K562 (cell line): ENCODE measurements around the gene PSMD2. TPM values are rescaled to one million over a fixed set of nuclear protein-coding genes. Genes with fewer than 3 reads are reported as not detected.

Experiments
- ATAC-seq: fragments of 200-7000 bp; cut with Tn5 transposase; 3 replicates; pipeline ENCODE4 v1.9.1; 2020; ENCODE audit warnings: moderate library complexity
- BruUV-seq: library from RNA; stranded (reverse); fragments of 400-500 nt; replicated peaks from 2 replicates; lab custom pipeline; 2021; lab: Mats Ljungman, UMichigan
- CTCF ChIA-PET: fragments of 300-600 bp; formaldehyde crosslinking; extraction: SDS; loops from one replicate; lab custom pipeline; 2021; ENCODE audit warnings: low intra/inter-chr PET ratio; lab: Yijun Ruan, JAX
- POLR2A ChIA-PET: fragments of 300-600, 350-650 bp; sonication (Branson Sonifier 250); formaldehyde crosslinking; extraction: SDS; loops from one replicate; lab custom pipeline; 2021; ENCODE audit warnings: antibody characterized with exemption, inconsistent platforms; lab: Yijun Ruan, JAX
- DNase-seq, 4 experiments: peaks; one replicate each; pipeline versions ENCODE4 v3.0.0 to v3.0.0-alpha.2; 2011 to 2018; ENCODE audit warnings: low spot score in 3 of 4, mixed read lengths in 3 of 4; ENCODE audit errors: extremely low read depth in 1 of 4
- FAIRE-seq: peaks from 2 replicates; lab custom pipeline; 2011; peaks lifted over from hg19 to GRCh38; lab: Jason Lieb, UNC
- H2AFZ ChIP-seq: 2 replicates; pipeline ENCODE4 v1.6.0; 2011; ENCODE audit warnings: low read depth, low read length, control low read depth, inconsistent platforms
- H3K27ac ChIP-seq: fragments of 200-600 bp; 3 replicates; pipeline ENCODE4 v1.8.0; 2011; ENCODE audit warnings: low read depth, mild to moderate bottlenecking, control low read depth, inconsistent platforms, low read length, moderate library complexity, mixed read lengths; ENCODE audit errors: extremely low read depth
- H3K27me3 ChIP-seq, 2 experiments: fragments of 300-600 bp in 1 of 2; 2 replicates in 1 of 2; 3 replicates in 1 of 2; pipeline versions ENCODE4 v1.6.0 to v1.8.0; 2011; ENCODE audit warnings: inconsistent platforms in 2 of 2, low read length in 2 of 2, mild to moderate bottlenecking in 1 of 2, mixed read lengths in 1 of 2, moderate library complexity in 1 of 2; ENCODE audit not compliant: control insufficient read depth in 2 of 2, insufficient read depth in 2 of 2
- H3K36me3 ChIP-seq: fragments of 300-600 bp; 3 replicates; pipeline ENCODE4 v1.8.0; 2011; ENCODE audit warnings: mild to moderate bottlenecking, low read length, inconsistent platforms; ENCODE audit not compliant: control insufficient read depth, insufficient read depth
- H3K4me1 ChIP-seq, 2 experiments: fragments of 200-600 bp in 1 of 2; replicated peaks in 1 of 2; 2 replicates in 1 of 2; 3 replicates in 1 of 2; pipeline versions ENCODE4 v1.5.1 to v1.8.0; 2011; ENCODE audit warnings: inconsistent platforms in 2 of 2, low read length in 2 of 2, mild to moderate bottlenecking in 1 of 2, mixed read lengths in 1 of 2, moderate library complexity in 1 of 2; ENCODE audit not compliant: control insufficient read depth in 2 of 2, insufficient read depth in 2 of 2
- H3K4me2 ChIP-seq: 2 replicates; pipeline ENCODE4 v1.6.1; 2011; ENCODE audit warnings: low read length, control low read depth, inconsistent platforms, mixed read lengths; ENCODE audit not compliant: insufficient read depth
- H3K4me3 ChIP-seq: fragments of 200-600 bp; sonication (generic), shearing (Covaris generic); 2 replicates; pipeline ENCODE4 v1.5.1; 2016; ENCODE audit warnings: control low read depth, inconsistent platforms
- H3K79me2 ChIP-seq: fragments of 200-600 bp; 3 replicates; pipeline ENCODE4 v1.8.0; 2011; ENCODE audit warnings: low read length, inconsistent platforms; ENCODE audit not compliant: control insufficient read depth, insufficient read depth
- H3K9ac ChIP-seq, 2 experiments: 2 replicates each; pipeline versions ENCODE4 v1.6.0 to v1.6.1; 2011; ENCODE audit warnings: low read depth in 2 of 2, low read length in 2 of 2, control low read depth in 1 of 2, inconsistent platforms in 1 of 2, mild to moderate bottlenecking in 1 of 2, mixed read lengths in 1 of 2; ENCODE audit not compliant: insufficient read depth in 1 of 2
- H3K9me1 ChIP-seq: one replicate; pipeline ENCODE4 v1.6.0; 2011; ENCODE audit warnings: inconsistent platforms, mild to moderate bottlenecking, low read length, moderate library complexity; ENCODE audit not compliant: control insufficient read depth, insufficient read depth
- H3K9me3 ChIP-seq: replicated peaks from 2 replicates; pipeline ENCODE4 v1.5.1; 2011; ENCODE audit warnings: low read depth, low read length, inconsistent platforms; ENCODE audit not compliant: control insufficient read depth, insufficient read depth
- H4K20me1 ChIP-seq: replicated peaks from 2 replicates; pipeline ENCODE4 v1.6.1; 2011; ENCODE audit warnings: low read length, inconsistent platforms, mixed read lengths; ENCODE audit not compliant: control insufficient read depth, insufficient read depth
- ZNF431 ChIP-seq: sonication (generic); formaldehyde crosslinking; IDR thresholded peaks from 2 replicates; pipeline ENCODE4 v1.8.0; 2022; ENCODE audit warnings: mild to moderate bottlenecking, missing genetic modification reagents
- WGBS: fragments of 100-300 bp; shearing (Covaris generic); methylation state at CpG from one replicate; pipeline ENCODE4 v1.1.6; 2016; ENCODE audit warnings: low coverage, mixed read lengths; ENCODE audit not compliant: insufficient coverage; ENCODE audit errors: missing lambda C conversion rate; 5-methylcytosine and 5-hydroxymethylcytosine counted together
- in situ Hi-C: fragments of 300-500 bp; cut with MboI; formaldehyde crosslinking; loops from 4 replicates; pipeline ENCODE4 v1.15.0; 2018; ENCODE audit warnings: inconsistent platforms, mixed read lengths
- intact Hi-C: fragments of 100-400 bp; cut with micrococcal nuclease; formaldehyde crosslinking; loops from 2 replicates; pipeline ENCODE4 v1.14.2; 2022
- polyA plus RNA-seq, 8 experiments: library from polyadenylated mRNA; depleted of rRNA in 4 of 8; stranded (reverse) in 5 of 8; unstranded in 3 of 8; fragments of >200 nt; fragmentation: Nextera tagmentation in 2 of 8; fragmentation: Illumina TruSeq in 1 of 8; extraction: Ambion mirVana in 2 of 8; extraction: Trizol in 1 of 8; gene quantifications; 2 replicates each; pipeline versions ENCODE4 v1.2.1 to v1.2.3, GENCODE V29; 2011 to 2014; ENCODE audit warnings: inconsistent platforms in 1 of 8, missing spikeins in 1 of 8
- total RNA-seq, 7 experiments: library from RNA; depleted of rRNA in 6 of 7; stranded (reverse); fragments of >200 nt in 6 of 7; fragmentation: Illumina TruSeq in 2 of 7; extraction: Trizol in 2 of 7; gene quantifications; 2 replicates each; pipeline versions ENCODE4 v1.2.1 to v1.2.3, GENCODE V29; 2011 to 2021; ENCODE audit warnings: low replicate concordance in 1 of 7
- TF ChIP-seq, protein P1 (sequence below): sonication (generic); formaldehyde crosslinking; IDR thresholded peaks from 2 replicates; pipeline ENCODE4 v1.8.0; 2023; ENCODE audit warnings: mild to moderate bottlenecking, missing genetic modification reagents

The PSMD2 gene
- total and polyA plus RNA-seq, 9 of the 15 experiments (the other 6 are each of a cell fraction or from before 2014, with no cell fraction given), result 152 to 484 (median 295) TPM

- BruUV-seq, result no TSS peak
- 100% methylated on average over 4 of the region's 4 CpGs for WGBS
- no peak for DNase-seq
- 0 out of 2 replicates have a peak, but pooled peaks cover 5% of the 10 kb centered on the region for H4K20me1 ChIP-seq
- in situ Hi-C loops, result no loop called here
- H2AFZ ChIP-seq, result no peak overlapping the region
- peaks cover 6% of the 10 kb centered on the region; the same call in 2 of the 3 replicates for H3K79me2 ChIP-seq
- peaks cover 81% of the 10 kb centered on the region for H3K36me3 ChIP-seq
- H3K4me2 ChIP-seq, result no peak overlapping the region
- CTCF ChIA-PET, result no interaction called here
- H3K9ac ChIP-seq, result no peak overlapping the region
- POLR2A ChIA-PET, result interaction anchor here (1.0 to 1.3 kb wide), 2 partner anchors 10 to 11 kb away, joined by 3 to 6 read pairs; no protein-coding TSS in a partner anchor
- FAIRE-seq, result no peak
- intact Hi-C loops, result no loop called here
- no peak overlapping the region for H3K27ac ChIP-seq
- no peaks in the 10 kb centered on the region for H3K9me3 ChIP-seq
- no peaks in the 10 kb centered on the region for H3K27me3 ChIP-seq
- H3K9me1 ChIP-seq, result no peaks in the 10 kb centered on the region
- no peaks in the 10 kb centered on the region; a peak in 1 of 5 replicates for H3K4me1 ChIP-seq
- TF ChIP-seq ZNF431 (CRISPR knock-in tag), result no peak
- TF ChIP-seq, protein P1, sequence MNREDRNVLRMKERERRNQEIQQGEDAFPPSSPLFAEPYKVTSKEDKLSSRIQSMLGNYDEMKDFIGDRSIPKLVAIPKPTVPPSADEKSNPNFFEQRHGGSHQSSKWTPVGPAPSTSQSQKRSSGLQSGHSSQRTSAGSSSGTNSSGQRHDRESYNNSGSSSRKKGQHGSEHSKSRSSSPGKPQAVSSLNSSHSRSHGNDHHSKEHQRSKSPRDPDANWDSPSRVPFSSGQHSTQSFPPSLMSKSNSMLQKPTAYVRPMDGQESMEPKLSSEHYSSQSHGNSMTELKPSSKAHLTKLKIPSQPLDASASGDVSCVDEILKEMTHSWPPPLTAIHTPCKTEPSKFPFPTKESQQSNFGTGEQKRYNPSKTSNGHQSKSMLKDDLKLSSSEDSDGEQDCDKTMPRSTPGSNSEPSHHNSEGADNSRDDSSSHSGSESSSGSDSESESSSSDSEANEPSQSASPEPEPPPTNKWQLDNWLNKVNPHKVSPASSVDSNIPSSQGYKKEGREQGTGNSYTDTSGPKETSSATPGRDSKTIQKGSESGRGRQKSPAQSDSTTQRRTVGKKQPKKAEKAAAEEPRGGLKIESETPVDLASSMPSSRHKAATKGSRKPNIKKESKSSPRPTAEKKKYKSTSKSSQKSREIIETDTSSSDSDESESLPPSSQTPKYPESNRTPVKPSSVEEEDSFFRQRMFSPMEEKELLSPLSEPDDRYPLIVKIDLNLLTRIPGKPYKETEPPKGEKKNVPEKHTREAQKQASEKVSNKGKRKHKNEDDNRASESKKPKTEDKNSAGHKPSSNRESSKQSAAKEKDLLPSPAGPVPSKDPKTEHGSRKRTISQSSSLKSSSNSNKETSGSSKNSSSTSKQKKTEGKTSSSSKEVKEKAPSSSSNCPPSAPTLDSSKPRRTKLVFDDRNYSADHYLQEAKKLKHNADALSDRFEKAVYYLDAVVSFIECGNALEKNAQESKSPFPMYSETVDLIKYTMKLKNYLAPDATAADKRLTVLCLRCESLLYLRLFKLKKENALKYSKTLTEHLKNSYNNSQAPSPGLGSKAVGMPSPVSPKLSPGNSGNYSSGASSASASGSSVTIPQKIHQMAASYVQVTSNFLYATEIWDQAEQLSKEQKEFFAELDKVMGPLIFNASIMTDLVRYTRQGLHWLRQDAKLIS (CRISPR knock-in tag), result no peak
- no peak overlapping the region for H3K4me3 ChIP-seq
- no peak for ATAC-seq
These were observed 7.4 kb downstream of the PSMD2 start for GRCh38 chr3:184306341-184306972.
